SK-N-SH treated with all-trans-retinoic acid at 6 μM for 48 hours (cell line): ENCODE measurements around the gene TLE6.

Source experiments
- GLIS3 ChIP-seq: fragments of 250-450 bp; sonication (Bioruptor Pico); IDR thresholded peaks from 2 replicates; pipeline ENCODE4 v1.5.0; 2020; ENCODE audit warnings: mild to moderate bottlenecking, moderate library complexity
- OSR1 ChIP-seq: fragments of 250-450 bp; sonication (Bioruptor Pico); IDR thresholded peaks from 2 replicates; pipeline ENCODE4 v1.8.0; 2022; ENCODE audit warnings: moderate library complexity, mild to moderate bottlenecking, inconsistent platforms
- SNAI2 ChIP-seq: fragments of 250-450 bp; sonication (Bioruptor Pico); IDR thresholded peaks from 2 replicates; pipeline ENCODE4 v1.5.0; 2020; ENCODE audit warnings: mild to moderate bottlenecking, moderate library complexity
- TOX ChIP-seq: fragments of 250-450 bp; sonication (Bioruptor Pico); IDR thresholded peaks from 2 replicates; pipeline ENCODE4 v1.8.0; 2021; ENCODE audit warnings: mild to moderate bottlenecking, moderate library complexity, borderline replicate concordance
- ZC3H10 ChIP-seq: fragments of 250-450 bp; sonication (Bioruptor Pico); IDR thresholded peaks from 2 replicates; pipeline ENCODE4 v1.5.1; 2021; ENCODE audit warnings: mild to moderate bottlenecking, moderate library complexity
- ZFP3 ChIP-seq: fragments of 250-450 bp; sonication (Bioruptor Pico); IDR thresholded peaks from 2 replicates; pipeline ENCODE4 v1.5.0; 2020; ENCODE audit warnings: mild to moderate bottlenecking, moderate library complexity
- ZFP30 ChIP-seq: fragments of 450-650 bp; formaldehyde crosslinking; IDR thresholded peaks from 2 replicates; pipeline ENCODE4 v1.5.0; 2022; ENCODE audit warnings: mild to moderate bottlenecking, moderate library complexity
- TF ChIP-seq, protein P1 (sequence below): fragments of 250-450 bp; sonication (Bioruptor Pico); IDR thresholded peaks from 2 replicates; pipeline ENCODE4 v1.5.0; 2020; ENCODE audit warnings: mild to moderate bottlenecking, moderate library complexity
- TF ChIP-seq, protein P2 (sequence below): fragments of 250-450 bp; sonication (Bioruptor Pico); IDR thresholded peaks from 2 replicates; pipeline ENCODE4 v1.8.0; 2020; ENCODE audit warnings: mild to moderate bottlenecking, moderate library complexity, borderline replicate concordance
- TF ChIP-seq, protein P3 (sequence below): fragments of 250-450 bp; sonication (Bioruptor Pico); IDR thresholded peaks from 2 replicates; pipeline ENCODE4 v1.8.0; 2021; ENCODE audit warnings: low read depth, mild to moderate bottlenecking, moderate library complexity, borderline replicate concordance
- TF ChIP-seq, protein P4 (sequence below): fragments of 250-450 bp; sonication (Bioruptor Pico); IDR thresholded peaks from 2 replicates; pipeline ENCODE4 v1.5.1; 2020; ENCODE audit warnings: low read depth, mild to moderate bottlenecking, moderate library complexity

DNA sequence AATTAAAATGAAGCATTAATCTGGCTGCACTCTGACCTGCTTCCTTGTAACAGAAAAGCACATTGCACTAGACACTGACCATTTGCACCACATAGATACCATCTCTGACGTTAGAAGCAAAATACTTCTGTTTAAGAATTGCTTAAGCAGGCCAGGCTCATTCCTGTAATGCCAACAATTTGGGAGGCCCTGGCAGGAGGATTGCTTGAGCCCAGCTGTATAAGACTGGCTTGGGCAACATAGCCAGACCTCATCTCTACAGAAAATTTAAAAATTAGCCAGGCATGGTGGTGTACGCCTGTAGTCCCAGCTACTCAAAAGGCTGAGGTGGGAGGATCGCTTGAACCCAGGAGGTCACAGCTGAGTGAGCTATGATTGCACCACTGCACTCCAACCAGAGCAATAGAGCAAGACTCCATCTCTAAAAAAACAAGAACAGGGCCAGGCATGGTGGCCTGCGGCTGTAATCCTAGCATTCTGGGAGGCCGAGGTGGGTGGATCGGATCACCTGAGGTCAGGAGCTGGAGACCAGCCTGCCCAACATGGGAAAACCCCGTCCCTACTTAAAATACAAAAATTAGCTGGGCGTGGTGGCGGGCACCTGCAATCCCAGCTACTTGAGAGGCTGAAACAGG, 7.0 kb upstream of the TLE6 start:
- no peak for TF ChIP-seq OSR1 (CRISPR knock-in tag)
- TF ChIP-seq SNAI2 (CRISPR knock-in tag) = no peak
- TF ChIP-seq ZFP30 = no peak
- 0 out of 2 replicates have a peak, but pooled peaks have one; percentile 40 for TF ChIP-seq ZFP3
- no peak for TF ChIP-seq GLIS3 (CRISPR knock-in tag)
- TF ChIP-seq, protein P1, sequence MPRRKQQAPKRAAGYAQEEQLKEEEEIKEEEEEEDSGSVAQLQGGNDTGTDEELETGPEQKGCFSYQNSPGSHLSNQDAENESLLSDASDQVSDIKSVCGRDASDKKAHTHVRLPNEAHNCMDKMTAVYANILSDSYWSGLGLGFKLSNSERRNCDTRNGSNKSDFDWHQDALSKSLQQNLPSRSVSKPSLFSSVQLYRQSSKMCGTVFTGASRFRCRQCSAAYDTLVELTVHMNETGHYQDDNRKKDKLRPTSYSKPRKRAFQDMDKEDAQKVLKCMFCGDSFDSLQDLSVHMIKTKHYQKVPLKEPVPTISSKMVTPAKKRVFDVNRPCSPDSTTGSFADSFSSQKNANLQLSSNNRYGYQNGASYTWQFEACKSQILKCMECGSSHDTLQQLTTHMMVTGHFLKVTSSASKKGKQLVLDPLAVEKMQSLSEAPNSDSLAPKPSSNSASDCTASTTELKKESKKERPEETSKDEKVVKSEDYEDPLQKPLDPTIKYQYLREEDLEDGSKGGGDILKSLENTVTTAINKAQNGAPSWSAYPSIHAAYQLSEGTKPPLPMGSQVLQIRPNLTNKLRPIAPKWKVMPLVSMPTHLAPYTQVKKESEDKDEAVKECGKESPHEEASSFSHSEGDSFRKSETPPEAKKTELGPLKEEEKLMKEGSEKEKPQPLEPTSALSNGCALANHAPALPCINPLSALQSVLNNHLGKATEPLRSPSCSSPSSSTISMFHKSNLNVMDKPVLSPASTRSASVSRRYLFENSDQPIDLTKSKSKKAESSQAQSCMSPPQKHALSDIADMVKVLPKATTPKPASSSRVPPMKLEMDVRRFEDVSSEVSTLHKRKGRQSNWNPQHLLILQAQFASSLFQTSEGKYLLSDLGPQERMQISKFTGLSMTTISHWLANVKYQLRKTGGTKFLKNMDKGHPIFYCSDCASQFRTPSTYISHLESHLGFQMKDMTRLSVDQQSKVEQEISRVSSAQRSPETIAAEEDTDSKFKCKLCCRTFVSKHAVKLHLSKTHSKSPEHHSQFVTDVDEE = no peak
- TF ChIP-seq, protein P2, sequence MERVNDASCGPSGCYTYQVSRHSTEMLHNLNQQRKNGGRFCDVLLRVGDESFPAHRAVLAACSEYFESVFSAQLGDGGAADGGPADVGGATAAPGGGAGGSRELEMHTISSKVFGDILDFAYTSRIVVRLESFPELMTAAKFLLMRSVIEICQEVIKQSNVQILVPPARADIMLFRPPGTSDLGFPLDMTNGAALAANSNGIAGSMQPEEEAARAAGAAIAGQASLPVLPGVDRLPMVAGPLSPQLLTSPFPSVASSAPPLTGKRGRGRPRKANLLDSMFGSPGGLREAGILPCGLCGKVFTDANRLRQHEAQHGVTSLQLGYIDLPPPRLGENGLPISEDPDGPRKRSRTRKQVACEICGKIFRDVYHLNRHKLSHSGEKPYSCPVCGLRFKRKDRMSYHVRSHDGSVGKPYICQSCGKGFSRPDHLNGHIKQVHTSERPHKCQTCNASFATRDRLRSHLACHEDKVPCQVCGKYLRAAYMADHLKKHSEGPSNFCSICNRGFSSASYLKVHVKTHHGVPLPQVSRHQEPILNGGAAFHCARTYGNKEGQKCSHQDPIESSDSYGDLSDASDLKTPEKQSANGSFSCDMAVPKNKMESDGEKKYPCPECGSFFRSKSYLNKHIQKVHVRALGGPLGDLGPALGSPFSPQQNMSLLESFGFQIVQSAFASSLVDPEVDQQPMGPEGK (CRISPR knock-in tag) = no peak
- TF ChIP-seq, protein P3, sequence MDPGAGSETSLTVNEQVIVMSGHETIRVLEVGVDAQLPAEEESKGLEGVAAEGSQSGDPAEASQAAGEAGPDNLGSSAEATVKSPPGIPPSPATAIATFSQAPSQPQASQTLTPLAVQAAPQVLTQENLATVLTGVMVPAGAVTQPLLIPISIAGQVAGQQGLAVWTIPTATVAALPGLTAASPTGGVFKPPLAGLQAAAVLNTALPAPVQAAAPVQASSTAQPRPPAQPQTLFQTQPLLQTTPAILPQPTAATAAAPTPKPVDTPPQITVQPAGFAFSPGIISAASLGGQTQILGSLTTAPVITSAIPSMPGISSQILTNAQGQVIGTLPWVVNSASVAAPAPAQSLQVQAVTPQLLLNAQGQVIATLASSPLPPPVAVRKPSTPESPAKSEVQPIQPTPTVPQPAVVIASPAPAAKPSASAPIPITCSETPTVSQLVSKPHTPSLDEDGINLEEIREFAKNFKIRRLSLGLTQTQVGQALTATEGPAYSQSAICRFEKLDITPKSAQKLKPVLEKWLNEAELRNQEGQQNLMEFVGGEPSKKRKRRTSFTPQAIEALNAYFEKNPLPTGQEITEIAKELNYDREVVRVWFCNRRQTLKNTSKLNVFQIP (CRISPR knock-in tag) = no peak
- no peak for TF ChIP-seq ZC3H10 (CRISPR knock-in tag)
- TF ChIP-seq, protein P4, sequence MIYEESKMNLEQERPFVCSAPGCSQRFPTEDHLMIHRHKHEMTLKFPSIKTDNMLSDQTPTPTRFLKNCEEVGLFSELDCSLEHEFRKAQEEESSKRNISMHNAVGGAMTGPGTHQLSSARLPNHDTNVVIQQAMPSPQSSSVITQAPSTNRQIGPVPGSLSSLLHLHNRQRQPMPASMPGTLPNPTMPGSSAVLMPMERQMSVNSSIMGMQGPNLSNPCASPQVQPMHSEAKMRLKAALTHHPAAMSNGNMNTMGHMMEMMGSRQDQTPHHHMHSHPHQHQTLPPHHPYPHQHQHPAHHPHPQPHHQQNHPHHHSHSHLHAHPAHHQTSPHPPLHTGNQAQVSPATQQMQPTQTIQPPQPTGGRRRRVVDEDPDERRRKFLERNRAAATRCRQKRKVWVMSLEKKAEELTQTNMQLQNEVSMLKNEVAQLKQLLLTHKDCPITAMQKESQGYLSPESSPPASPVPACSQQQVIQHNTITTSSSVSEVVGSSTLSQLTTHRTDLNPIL (CRISPR knock-in tag) = no peak
- no peak for TF ChIP-seq TOX (CRISPR knock-in tag)
